Nephron progenitor cell (in vitro differentiated cells): ENCODE measurements around the gene PCBP3.
"Not testable (repeated sequence)": the region's sequence is repeated elsewhere in the genome, so short reads cannot be mapped to it uniquely, and the experiment has no call there.

Experiments
- DNase-seq: peaks from one replicate; pipeline ENCODE4 v3.0.0; 2021
- H3K27ac Mint-ChIP-seq: 2 replicates; pipeline ENCODE4 v1.8.0; 2021; ENCODE audit warnings: mild to moderate bottlenecking, moderate library complexity, mixed read lengths
- H3K27me3 Mint-ChIP-seq: 2 replicates; pipeline ENCODE4 v1.8.0; 2021; ENCODE audit warnings: mild to moderate bottlenecking, low read depth, mixed read lengths; ENCODE audit not compliant: poor library complexity
- H3K36me3 Mint-ChIP-seq: 2 replicates; pipeline ENCODE4 v1.8.0; 2021; ENCODE audit warnings: low read depth, mixed read lengths
- H3K4me1 Mint-ChIP-seq: 2 replicates; pipeline ENCODE4 v1.8.0; 2021; ENCODE audit warnings: mixed read lengths
- H3K4me3 Mint-ChIP-seq: 2 replicates; pipeline ENCODE4 v1.8.0; 2021; ENCODE audit warnings: mild to moderate bottlenecking, moderate library complexity, mixed read lengths
- H3K9me3 Mint-ChIP-seq: 2 replicates; pipeline ENCODE4 v1.8.0; 2021; ENCODE audit warnings: mild to moderate bottlenecking, moderate library complexity, mixed read lengths
- TF ChIP-seq, protein P1 (sequence below): fragments of 200-600 bp; sonication (generic); IDR thresholded peaks from 2 replicates; pipeline ENCODE4 v1.5.0; 2021; ENCODE audit warnings: antibody characterized with exemption

PCBP3 gene

DNA sequence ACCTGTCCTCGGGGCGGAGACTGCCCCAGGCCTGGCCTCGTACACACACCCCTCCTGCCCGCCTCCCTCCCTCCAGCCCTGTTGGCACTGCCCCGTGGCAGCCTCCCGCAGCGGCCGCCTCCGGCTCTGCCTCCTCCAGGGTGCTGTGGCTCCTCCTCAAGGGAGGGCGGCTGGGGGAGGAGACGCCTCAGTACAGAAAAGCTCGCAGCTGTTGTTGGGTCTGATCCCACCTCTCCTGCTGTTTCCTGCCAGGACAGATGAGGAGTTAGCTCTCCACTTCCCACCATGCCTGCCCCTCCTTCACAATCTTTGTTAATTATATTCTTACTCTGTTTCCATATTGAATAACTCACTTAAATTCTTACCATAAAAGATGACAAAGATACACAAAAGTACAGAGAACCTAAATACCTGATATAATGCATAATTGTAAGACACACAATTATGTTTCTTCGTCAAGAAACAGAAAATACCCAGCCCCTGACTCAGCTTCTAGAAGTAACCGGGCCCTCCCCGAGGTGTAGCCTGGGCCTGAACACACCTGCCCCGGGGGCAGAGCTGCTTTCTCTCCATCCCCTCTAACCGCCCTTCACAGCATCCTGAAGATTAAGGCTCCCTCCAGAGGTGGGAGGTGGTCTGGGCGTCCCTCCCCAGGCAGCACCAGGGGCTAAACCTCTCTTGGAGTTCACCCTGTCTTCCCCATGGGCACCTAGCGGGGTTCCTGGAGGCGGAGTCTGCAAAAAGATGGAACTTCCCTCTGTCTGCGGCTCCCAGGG is 307.4 kb downstream of the PCBP3 start:
- Mint-ChIP-seq H3K4me1 (peaks cover 54% of the 10 kb centered on the region), H3K4me3 (peak overlapping the region; percentile 0), H3K27ac (no peak overlapping the region), H3K36me3 (no peaks in the 10 kb centered on the region), H3K9me3 (peaks cover 7% of the 10 kb centered on the region), H3K27me3 (peaks cover 24% of the 10 kb centered on the region)
- DNase-seq: no peak
- TF ChIP-seq, protein P1, sequence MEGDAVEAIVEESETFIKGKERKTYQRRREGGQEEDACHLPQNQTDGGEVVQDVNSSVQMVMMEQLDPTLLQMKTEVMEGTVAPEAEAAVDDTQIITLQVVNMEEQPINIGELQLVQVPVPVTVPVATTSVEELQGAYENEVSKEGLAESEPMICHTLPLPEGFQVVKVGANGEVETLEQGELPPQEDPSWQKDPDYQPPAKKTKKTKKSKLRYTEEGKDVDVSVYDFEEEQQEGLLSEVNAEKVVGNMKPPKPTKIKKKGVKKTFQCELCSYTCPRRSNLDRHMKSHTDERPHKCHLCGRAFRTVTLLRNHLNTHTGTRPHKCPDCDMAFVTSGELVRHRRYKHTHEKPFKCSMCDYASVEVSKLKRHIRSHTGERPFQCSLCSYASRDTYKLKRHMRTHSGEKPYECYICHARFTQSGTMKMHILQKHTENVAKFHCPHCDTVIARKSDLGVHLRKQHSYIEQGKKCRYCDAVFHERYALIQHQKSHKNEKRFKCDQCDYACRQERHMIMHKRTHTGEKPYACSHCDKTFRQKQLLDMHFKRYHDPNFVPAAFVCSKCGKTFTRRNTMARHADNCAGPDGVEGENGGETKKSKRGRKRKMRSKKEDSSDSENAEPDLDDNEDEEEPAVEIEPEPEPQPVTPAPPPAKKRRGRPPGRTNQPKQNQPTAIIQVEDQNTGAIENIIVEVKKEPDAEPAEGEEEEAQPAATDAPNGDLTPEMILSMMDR: no peak

DNA sequence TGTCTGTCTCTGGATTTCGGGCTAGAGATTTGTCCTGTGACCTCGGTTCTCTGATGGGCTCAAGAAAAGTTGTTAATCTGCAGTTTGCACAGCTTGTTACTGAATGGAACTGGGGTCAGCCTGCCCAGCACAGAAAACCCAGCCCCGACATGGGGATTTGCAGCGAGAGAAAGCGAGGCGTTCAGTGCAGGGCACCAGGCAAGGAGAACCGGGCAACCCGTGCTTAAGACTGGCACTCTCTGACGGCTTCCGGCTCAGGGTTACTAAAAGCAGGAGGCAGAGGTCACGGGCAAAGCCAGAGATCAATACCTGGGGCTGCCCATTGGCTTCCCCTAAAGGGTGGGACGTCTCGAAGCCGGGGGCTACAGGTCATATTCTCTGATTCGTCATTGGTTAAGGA is 308.2 kb downstream of the PCBP3 start:
- peaks cover 21% of the 10 kb centered on the region for H3K27me3 Mint-ChIP-seq
- peaks cover 14% of the 10 kb centered on the region for H3K9me3 Mint-ChIP-seq
- H3K36me3 Mint-ChIP-seq: no peaks in the 10 kb centered on the region
- peaks cover 47% of the 10 kb centered on the region for H3K4me1 Mint-ChIP-seq
- H3K4me3 Mint-ChIP-seq: no peak overlapping the region
- TF ChIP-seq, protein P1: no peak
- DNase-seq: no peak
- no peak overlapping the region for H3K27ac Mint-ChIP-seq

DNA sequence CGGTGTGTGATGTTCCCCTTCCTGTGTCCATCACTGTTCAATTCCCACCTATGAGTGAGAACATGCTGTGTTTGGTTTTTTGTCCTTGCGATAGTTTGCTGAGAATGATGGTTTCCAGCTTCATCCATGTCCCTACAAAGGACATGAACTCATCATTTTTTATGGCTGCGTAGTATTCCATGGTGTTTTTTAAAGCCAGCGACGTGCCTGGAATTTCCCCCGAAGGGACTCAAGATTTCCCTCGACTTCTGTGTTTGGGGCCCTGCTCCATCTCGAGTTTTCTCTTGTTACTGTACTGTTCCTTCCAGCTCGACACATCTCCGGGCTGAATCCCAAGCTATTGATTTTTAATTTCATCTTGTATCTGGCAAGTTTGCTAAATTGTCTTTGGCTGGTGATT is 309.0 kb downstream of the PCBP3 start:
- H3K4me3 Mint-ChIP-seq, H3K36me3 Mint-ChIP-seq, H3K27ac Mint-ChIP-seq, DNase-seq: not testable (repeated sequence)
- H3K9me3 Mint-ChIP-seq: peaks cover 20% of the 10 kb centered on the region
- H3K4me1 Mint-ChIP-seq: peaks cover 47% of the 10 kb centered on the region
- peaks cover 21% of the 10 kb centered on the region for H3K27me3 Mint-ChIP-seq

DNA sequence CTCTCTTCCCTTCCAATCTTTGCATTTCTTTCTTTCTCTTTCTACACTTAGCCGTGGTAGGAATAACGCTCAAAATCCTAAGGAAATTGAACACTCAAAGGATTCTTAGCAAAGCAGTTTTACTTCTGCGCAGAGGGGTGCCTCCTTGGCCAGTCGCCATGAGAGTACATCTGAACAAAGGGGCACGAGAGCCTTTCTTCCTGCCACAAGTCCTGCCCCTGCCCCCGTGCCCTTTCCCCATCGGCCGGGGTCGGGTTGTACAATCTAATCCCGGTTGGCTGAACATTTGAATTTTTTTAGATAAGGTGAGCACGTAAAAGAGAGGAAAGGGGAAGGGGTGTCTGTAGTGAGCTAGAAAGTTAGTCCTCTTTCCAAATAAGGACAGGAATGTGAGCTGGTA is 309.4 kb downstream of the PCBP3 start:
- Mint-ChIP-seq H3K36me3 (no peaks in the 10 kb centered on the region), H3K4me3 (no peak overlapping the region), H3K27ac (peak overlapping the region; percentile 84), H3K4me1 (peaks cover 47% of the 10 kb centered on the region), H3K27me3 (peaks cover 18% of the 10 kb centered on the region), H3K9me3 (peaks cover 22% of the 10 kb centered on the region)
- no peak for DNase-seq
- TF ChIP-seq, protein P1: no peak

DNA sequence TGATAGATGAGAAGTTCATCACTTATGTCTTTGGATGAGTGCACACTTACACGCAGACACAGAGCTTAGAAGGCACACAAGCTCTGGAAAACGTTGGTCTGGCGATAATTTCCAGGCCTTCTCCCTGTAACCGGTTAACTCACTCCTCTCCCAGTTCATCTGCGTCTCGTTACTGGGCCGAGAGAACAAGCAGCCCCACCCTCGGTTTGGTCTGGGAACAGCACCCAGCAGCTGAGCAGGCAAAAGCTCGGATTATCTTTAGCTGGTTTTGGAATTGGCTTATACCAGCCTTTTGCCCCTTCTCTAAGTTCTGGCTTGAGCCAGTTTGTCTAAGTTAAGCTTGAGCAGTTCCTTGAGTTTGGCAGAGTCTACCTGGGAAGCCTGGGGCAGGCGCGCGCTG is 310.7 kb downstream of the PCBP3 start:
- H3K4me1 Mint-ChIP-seq: peaks cover 40% of the 10 kb centered on the region

DNA sequence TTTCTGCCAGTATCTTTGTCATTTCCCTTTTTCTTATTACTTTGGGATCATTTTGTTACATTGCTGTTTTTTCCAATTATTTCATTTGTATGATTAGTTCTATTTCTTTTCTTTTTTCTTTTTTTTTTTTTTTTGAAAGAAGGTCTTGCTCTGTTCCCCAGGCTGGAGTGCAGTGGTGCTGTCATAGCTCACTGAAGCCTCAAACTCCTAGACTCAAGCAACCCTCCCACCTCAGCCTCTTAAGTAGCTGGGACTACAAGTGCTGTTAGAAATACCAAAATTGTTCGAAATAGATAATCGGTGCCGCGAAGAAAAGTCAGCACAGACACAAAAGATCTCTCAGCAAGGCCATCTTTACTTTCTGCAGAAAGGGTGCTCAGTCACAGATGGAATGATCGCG is 311.4 kb downstream of the PCBP3 start:
- H3K27ac Mint-ChIP-seq: peak overlapping the region; percentile 28
- peaks cover 37% of the 10 kb centered on the region for H3K9me3 Mint-ChIP-seq
- TF ChIP-seq, protein P1: no peak
- no peak for DNase-seq
- H3K4me1 Mint-ChIP-seq: peaks cover 40% of the 10 kb centered on the region
- no peak overlapping the region for H3K4me3 Mint-ChIP-seq
- peaks cover 30% of the 10 kb centered on the region for H3K27me3 Mint-ChIP-seq
- H3K36me3 Mint-ChIP-seq: no peaks in the 10 kb centered on the region

More for the DNA sequence above, 310.7 kb downstream of the PCBP3 start:
- H3K9me3 Mint-ChIP-seq: peaks cover 32% of the 10 kb centered on the region
- no peaks in the 10 kb centered on the region for H3K36me3 Mint-ChIP-seq
- H3K4me3 Mint-ChIP-seq: no peak overlapping the region
- no peak overlapping the region for H3K27ac Mint-ChIP-seq
- TF ChIP-seq, protein P1: no peak
- peaks cover 30% of the 10 kb centered on the region for H3K27me3 Mint-ChIP-seq
- no peak for DNase-seq
